Upper lobe of left lung (tissue), 6 donors: ENCODE results near the gene ARHGEF26. TPM values are rescaled to one million over a fixed set of nuclear protein-coding genes. Genes with fewer than 3 reads are reported as not detected.
A peak's percentile ranks its signal among the peaks of the same experiment; 100 is the strongest.

Source experiments
- ATAC-seq, 2 donors: fragments of 200-7000 bp; cut with Tn5 transposase; one replicate each; pipeline ENCODE4 v1.9.1; 2022; ENCODE audit warnings: mild to moderate bottlenecking in 2 of 2, moderate library complexity in 2 of 2; ENCODE audit not compliant: low FRiP score in 2 of 2
- DNase-seq, 2 donors: peaks; one replicate each; pipeline ENCODE4 v3.0.0-alpha.2; 2019 to 2020
- H3K27ac ChIP-seq, 4 donors: fragments of 200-600 bp; sonication (generic); one replicate each; pipeline ENCODE4 v1.5.1; 2016 to 2019
- H3K27me3 ChIP-seq, 4 donors: fragments of 200-600 bp; sonication (generic); one replicate each; pipeline ENCODE4 v1.5.1; 2017 to 2019
- H3K36me3 ChIP-seq, 4 donors: fragments of 200-600 bp; sonication (generic); one replicate each; pipeline ENCODE4 v1.5.1; 2016 to 2019
- H3K4me1 ChIP-seq, 4 donors: fragments of 200-600 bp; sonication (generic); one replicate each; pipeline ENCODE4 v1.5.1; 2018 to 2019
- H3K4me3 ChIP-seq, 4 donors: fragments of 200-600 bp; sonication (generic); one replicate each; pipeline ENCODE4 v1.5.1; 2017 to 2019; ENCODE audit warnings: mild to moderate bottlenecking in 2 of 4, moderate library complexity in 1 of 4
- H3K9me3 ChIP-seq, 4 donors: fragments of 200-600 bp; sonication (generic); one replicate each; pipeline ENCODE4 v1.5.1; 2018 to 2019
- CTCF ChIP-seq, 6 experiments: fragments of 450-650 bp in 4 of 6; fragments of 200-600 bp in 2 of 6; sonication (generic) in 2 of 6; IDR thresholded peaks; one replicate each; pipeline ENCODE4 v1.5.1; 2016 to 2019; ENCODE audit warnings: antibody characterized with exemption in 6 of 6
- EP300 ChIP-seq, 4 donors: sonication (generic); formaldehyde crosslinking; IDR thresholded peaks; one replicate each; pipeline ENCODE4 v1.5.1; 2017; ENCODE audit warnings: antibody characterized with exemption in 4 of 4, control low read depth in 2 of 4
- POLR2A ChIP-seq, 4 donors: fragments of 450-650 bp; IDR thresholded peaks; one replicate each; pipeline ENCODE4 v1.5.1; 2016 to 2017; ENCODE audit warnings: antibody characterized with exemption in 4 of 4, mild to moderate bottlenecking in 2 of 4
- POLR2AphosphoS5 ChIP-seq, 2 donors: sonication (generic); formaldehyde crosslinking; IDR thresholded peaks; one replicate each; pipeline ENCODE4 v1.5.1; 2017; ENCODE audit warnings: antibody characterized with exemption in 2 of 2
- WGBS, 2 donors: methylation state at CpG; one replicate each; pipeline ENCODE4 v1.1.5; 2017 to 2018; 5-methylcytosine and 5-hydroxymethylcytosine counted together
- total RNA-seq, 6 donors: library from RNA; depleted of rRNA in 4 of 6; stranded (reverse); fragments of >200 nt in 4 of 6; gene quantifications; one replicate each; pipeline versions ENCODE4 v1.1.0 to v1.2.1, GENCODE V29; 2016 to 2021
- donor health status: DM: no; HTN: no; CAD: no; lungs with moderate emphysema.
- donor health status: DM: no; HTN: yes; CAD: no; lungs with severe emphysema.

ARHGEF26 gene
- total RNA-seq, 6 donors from 2014 or later: 49.3 to 110 (median 90.9) TPM

GRCh38 chr3:154115332-154115731 is 5.9 kb upstream of the ARHGEF26 start:
- 92 to 93% methylated on average over 2 of the region's 2 CpGs for WGBS, 2 donors
- Histone ChIP-seq H3K4me1 (peaks cover 0 to 4% (median 2%) of the 10 kb centered on the region in 4 donors), H3K36me3 (no peaks in the 10 kb centered on the region), H3K4me3 (no peak overlapping the region), H3K27me3 (no peaks in the 10 kb centered on the region), H3K27ac (no peak overlapping the region), H3K9me3 (no peaks in the 10 kb centered on the region)
- no peak for DNase-seq
- no peak for ATAC-seq
- no peak for TF ChIP-seq POLR2A (IDR thresholded peaks at IDR 0.05)
- TF ChIP-seq POLR2AphosphoS5 (IDR thresholded peaks at IDR 0.05): no peak
- TF ChIP-seq EP300 (IDR thresholded peaks at IDR 0.05): no peak
- no peak for TF ChIP-seq CTCF (IDR thresholded peaks at IDR 0.05)

GRCh38 chr3:154119951-154120350 is 1.2 kb upstream of the ARHGEF26 start:
- WGBS, 2 donors: 63 to 73% methylated on average over 2 of the region's 2 CpGs
- H3K4me3 ChIP-seq: peak overlapping the region in 1 of 4 donors; percentile 72

GRCh38 chr3:154121701-154122551 is 736 bp downstream of the ARHGEF26 start:
- TF ChIP-seq EP300 (IDR thresholded peaks at IDR 0.05): no peak
- TF ChIP-seq POLR2AphosphoS5 (IDR thresholded peaks at IDR 0.05): no peak
- TF ChIP-seq CTCF (IDR thresholded peaks at IDR 0.05): peak in 2 of 6 experiments; percentile 7 to 46
- Histone ChIP-seq H3K27me3 (peaks cover 0 to 6% (median 0%) of the 10 kb centered on the region in 4 donors), H3K4me3 (peak overlapping the region; percentile 45 to 88 (median 76)), H3K4me1 (peaks cover 5 to 29% (median 11%) of the 10 kb centered on the region in 4 donors), H3K27ac (peak overlapping the region; percentile 66 to 82 (median 76)), H3K9me3 (no peaks in the 10 kb centered on the region), H3K36me3 (no peaks in the 10 kb centered on the region)
- 2 to 3% methylated on average over 18 to 54 of the region's 76 CpGs for WGBS, 2 donors
- DNase-seq (peak; percentile 32 to 88), ATAC-seq (peak; percentile 71 to 80)

More at GRCh38 chr3:154119951-154120350, 1.2 kb upstream of the ARHGEF26 start:
- Histone ChIP-seq H3K27ac (no peak overlapping the region), H3K9me3 (no peaks in the 10 kb centered on the region), H3K4me1 (peaks cover 3 to 29% (median 11%) of the 10 kb centered on the region in 4 donors), H3K27me3 (peaks cover 0 to 6% (median 0%) of the 10 kb centered on the region in 4 donors), H3K36me3 (no peaks in the 10 kb centered on the region)
- TF ChIP-seq POLR2A (IDR thresholded peaks at IDR 0.05) (no peak), CTCF (IDR thresholded peaks at IDR 0.05) (no peak), POLR2AphosphoS5 (IDR thresholded peaks at IDR 0.05) (no peak), EP300 (IDR thresholded peaks at IDR 0.05) (no peak)
- ATAC-seq (no peak), DNase-seq (no peak)

- Histone ChIP-seq H3K36me3 (no peaks in the 10 kb centered on the region), H3K27me3 (peaks cover 0 to 6% (median 0%) of the 10 kb centered on the region in 4 donors), H3K27ac (peak overlapping the region; percentile 66 to 82 (median 76)), H3K9me3 (no peaks in the 10 kb centered on the region), H3K4me3 (peak overlapping the region; percentile 45 to 88 (median 76)), H3K4me1 (peaks cover 5 to 29% (median 11%) of the 10 kb centered on the region in 4 donors)
- no peak for DNase-seq
- ATAC-seq: peak in 1 of 2 donors; percentile 4
- WGBS, 2 donors: 7 to 15% methylated on average over 12 to 18 of the region's 18 CpGs
- TF ChIP-seq EP300 (IDR thresholded peaks at IDR 0.05) (no peak), CTCF (IDR thresholded peaks at IDR 0.05) (no peak), POLR2A (IDR thresholded peaks at IDR 0.05) (no peak), POLR2AphosphoS5 (IDR thresholded peaks at IDR 0.05) (no peak)
These were observed 1.3 kb downstream of the ARHGEF26 start for GRCh38 chr3:154122552-154122911.
